AG04449 (cell line): Measurements from ENCODE around the gene PCMTD2.

ENCODE experiments used
- CTCF ChIA-PET: fragments of 350-600 bp; formaldehyde crosslinking; extraction: SDS; loops from one replicate; lab custom pipeline; 2021; ENCODE audit warnings: antibody characterized with exemption; lab: Yijun Ruan, JAX
- POLR2A ChIA-PET: fragments of 400-600, 350-600 bp; formaldehyde crosslinking; extraction: SDS; loops from one replicate; lab custom pipeline; 2020; ENCODE audit warnings: antibody characterized with exemption, inconsistent platforms; lab: Yijun Ruan, JAX
- DNase-seq: peaks from one replicate; pipeline ENCODE4 v3.0.0-alpha.2; 2010; ENCODE audit warnings: low read depth, low spot score
- H3K4me3 ChIP-seq: 2 replicates; pipeline ENCODE4 v1.5.1; 2011; ENCODE audit warnings: low read depth, mild to moderate bottlenecking, control low read depth, low read length
- CTCF ChIP-seq: IDR thresholded peaks from one replicate; pipeline ENCODE4 v1.5.1; 2011; ENCODE audit warnings: mild to moderate bottlenecking, moderate library complexity, low read length, control low read depth, inconsistent platforms; ENCODE audit not compliant: insufficient read depth; ENCODE audit errors: missing control alignments

PCMTD2 gene

DNA sequence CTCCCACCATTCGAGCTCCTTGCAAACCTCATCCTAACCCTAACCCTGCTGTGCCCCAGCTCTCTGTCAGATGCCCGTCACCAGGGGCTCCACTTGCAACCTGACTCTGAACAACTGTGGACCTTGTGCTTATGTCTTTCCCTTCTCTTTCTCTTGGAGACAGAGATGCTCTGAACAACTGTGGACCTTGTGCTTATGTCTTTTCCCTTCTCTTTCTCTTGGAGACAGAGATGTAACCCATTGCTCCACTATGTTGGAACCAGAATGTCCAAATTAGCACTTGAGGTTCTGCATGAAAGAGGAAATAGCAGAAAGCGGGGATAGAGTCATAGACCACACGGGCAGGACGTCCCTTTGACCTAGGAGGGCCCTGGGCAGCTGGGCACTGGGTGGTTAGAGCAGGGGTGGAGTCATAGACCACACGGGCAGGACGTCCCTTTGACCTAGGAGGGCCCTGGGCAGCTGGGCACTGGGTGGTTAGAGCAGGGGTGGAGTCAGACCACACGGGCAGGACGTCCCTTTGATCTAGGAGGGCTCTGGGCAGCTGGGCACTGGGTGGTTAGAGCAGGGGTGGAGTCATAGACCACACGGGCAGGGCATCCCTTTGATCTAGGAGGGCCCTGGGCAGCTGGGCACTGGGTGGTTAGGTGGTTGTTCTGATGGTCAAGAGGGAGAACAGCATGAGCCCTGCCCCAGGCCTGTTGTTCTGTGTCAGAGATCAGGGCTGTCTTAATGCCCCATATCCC, 22.2 kb downstream of the PCMTD2 start:
- ChIA-PET POLR2A (no interaction called here), CTCF (no interaction called here)
- no peak for TF ChIP-seq CTCF
- DNase-seq: no peak
- no peak overlapping the region for H3K4me3 ChIP-seq

- no peak overlapping the region for H3K4me3 ChIP-seq
- ChIA-PET CTCF (no interaction called here), POLR2A (no interaction called here)
- no peak for DNase-seq
- no peak for TF ChIP-seq CTCF
Observed at GRCh38 chr20:64278317-64278681, 22.8 kb downstream of the PCMTD2 start.

DNA sequence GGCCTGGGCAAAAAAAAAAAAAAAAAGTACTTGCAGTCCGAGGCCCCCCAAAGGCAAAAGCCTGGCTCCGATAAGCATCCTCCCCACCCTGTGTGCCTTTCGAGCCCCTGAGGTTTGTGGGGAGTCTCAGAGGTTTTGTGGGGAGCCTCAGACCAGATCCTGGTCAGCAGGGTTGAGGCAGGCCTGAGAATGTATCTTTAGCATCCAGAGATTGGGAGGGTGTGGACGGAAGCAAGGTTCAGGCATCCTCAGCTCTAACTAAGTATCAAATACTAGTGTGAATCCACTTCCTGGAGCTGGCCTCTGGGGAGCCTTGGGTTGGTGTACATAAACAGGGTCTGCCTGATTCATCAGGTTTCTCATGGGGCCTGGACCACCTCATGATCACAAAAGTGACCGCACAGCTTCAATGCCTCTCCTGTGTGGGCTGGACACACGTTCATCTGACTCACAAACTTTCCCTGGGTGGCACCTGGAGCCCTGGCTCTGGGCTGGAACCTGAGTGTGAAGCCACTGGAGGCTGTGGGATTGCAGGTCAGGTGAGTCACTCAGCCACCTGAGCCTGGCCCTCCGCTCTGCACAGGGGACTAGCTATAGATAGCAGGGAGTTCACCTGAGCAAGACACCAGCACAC, 24.4 kb downstream of the PCMTD2 start:
- ChIA-PET POLR2A (no interaction called here), CTCF (interaction anchor here (1.0 kb wide), 1 partner anchor 9 kb away, joined by 3 read pairs; no protein-coding TSS in a partner anchor)
- no peak overlapping the region for H3K4me3 ChIP-seq
- no peak for TF ChIP-seq CTCF
- no peak for DNase-seq

GRCh38 chr20:64280460-64280843, 24.9 kb downstream of the PCMTD2 start:
- POLR2A ChIA-PET: no interaction called here
- CTCF ChIA-PET: interaction anchor here (1.0 kb wide), 1 partner anchor 9 kb away, joined by 3 read pairs; no protein-coding TSS in a partner anchor
- no peak for TF ChIP-seq CTCF

GRCh38 chr20:64283646-64284045, 28.1 kb downstream of the PCMTD2 start:
- POLR2A ChIA-PET: no interaction called here
- CTCF ChIA-PET: interaction anchor here (1.0 kb wide), 1 partner anchor 9 kb away, joined by 3 read pairs; no protein-coding TSS in a partner anchor
- H3K4me3 ChIP-seq: no peak overlapping the region
- DNase-seq: no peak
- TF ChIP-seq CTCF: no peak

More at GRCh38 chr20:64280460-64280843, 24.9 kb downstream of the PCMTD2 start:
- no peak for DNase-seq
- no peak overlapping the region for H3K4me3 ChIP-seq
